ENCODE data around the gene RTCB.

The RTCB gene

GRCh38 chr22:32411829-32412592, at the start of gene RTCB:
RTCB (minus strand) TSS chr22:32412247; CDS start chr22:32412156, 91 bp downstream.
- in situ Hi-C loops (cut with MboI; ENCODE audit: low sequenced_read_pairs) = no loop called here

- in situ Hi-C loops (cut with MboI; ENCODE audit: low sequenced_read_pairs) = no loop called here
These were observed 45.0 kb upstream of the RTCB start for GRCh38 chr22:32457031-32457430.

GRCh38 chr22:32448980-32449379, 36.9 kb upstream of the RTCB start:
- in situ Hi-C loops (cut with MboI; ENCODE audit: low sequenced_read_pairs) = no loop called here

GRCh38 chr22:32446321-32446720, 34.3 kb upstream of the RTCB start:
- in situ Hi-C loops (cut with MboI; ENCODE audit: low sequenced_read_pairs) = no loop called here

- in situ Hi-C loops (cut with MboI; ENCODE audit: low sequenced_read_pairs) = no loop called here
These were observed 32.0 kb upstream of the RTCB start for GRCh38 chr22:32444068-32444467.

- in situ Hi-C loops (cut with MboI; ENCODE audit: low sequenced_read_pairs) = no loop called here
These were observed 18.3 kb upstream of the RTCB start for GRCh38 chr22:32430352-32430751.

GRCh38 chr22:32426881-32427280, 14.8 kb upstream of the RTCB start:
- in situ Hi-C loops (cut with MboI; ENCODE audit: low sequenced_read_pairs) = no loop called here

- in situ Hi-C loops (cut with MboI; ENCODE audit: low sequenced_read_pairs) = no loop called here
These were observed 11.6 kb upstream of the RTCB start for GRCh38 chr22:32423664-32424063.

GRCh38 chr22:32422062-32422461, 10.0 kb upstream of the RTCB start:
- in situ Hi-C loops (cut with MboI; ENCODE audit: low sequenced_read_pairs) = no loop called here

GRCh38 chr22:32421484-32421883, 9.4 kb upstream of the RTCB start:
- in situ Hi-C loops (cut with MboI; ENCODE audit: low sequenced_read_pairs) = no loop called here

- in situ Hi-C loops (cut with MboI; ENCODE audit: low sequenced_read_pairs) = no loop called here
These were observed 5.9 kb upstream of the RTCB start for GRCh38 chr22:32417906-32418305.

GRCh38 chr22:32416556-32417085, 4.6 kb upstream of the RTCB start:
- in situ Hi-C loops (cut with MboI; ENCODE audit: low sequenced_read_pairs) = no loop called here

GRCh38 chr22:32414191-32414590, 2.1 kb upstream of the RTCB start:
- in situ Hi-C loops (cut with MboI; ENCODE audit: low sequenced_read_pairs) = no loop called here

GRCh38 chr22:32413719-32414118, 1.7 kb upstream of the RTCB start:
- in situ Hi-C loops (cut with MboI; ENCODE audit: low sequenced_read_pairs) = no loop called here

- in situ Hi-C loops (cut with MboI; ENCODE audit: low sequenced_read_pairs) = no loop called here
These were observed 645 bp downstream of the RTCB start for GRCh38 chr22:32411402-32411801.

- in situ Hi-C loops (cut with MboI; ENCODE audit: low sequenced_read_pairs) = no loop called here
These were observed 1.6 kb downstream of the RTCB start for GRCh38 chr22:32410459-32410858.

- in situ Hi-C loops (cut with MboI; ENCODE audit: low sequenced_read_pairs) = no loop called here
These were observed 2.1 kb downstream of the RTCB start for GRCh38 chr22:32409977-32410376.

GRCh38 chr22:32407936-32408335, 4.1 kb downstream of the RTCB start:
- in situ Hi-C loops (cut with MboI; ENCODE audit: low sequenced_read_pairs) = no loop called here

GRCh38 chr22:32407312-32407711, 4.7 kb downstream of the RTCB start:
- in situ Hi-C loops (cut with MboI; ENCODE audit: low sequenced_read_pairs) = no loop called here

- in situ Hi-C loops (cut with MboI; ENCODE audit: low sequenced_read_pairs) = no loop called here
These were observed 8.0 kb downstream of the RTCB start for GRCh38 chr22:32404021-32404420.

GRCh38 chr22:32401486-32401885, 10.6 kb downstream of the RTCB start:
- in situ Hi-C loops (cut with MboI; ENCODE audit: low sequenced_read_pairs) = no loop called here

- in situ Hi-C loops (cut with MboI; ENCODE audit: low sequenced_read_pairs) = no loop called here
These were observed 15.3 kb downstream of the RTCB start for GRCh38 chr22:32396746-32397145.

- in situ Hi-C loops (cut with MboI; ENCODE audit: low sequenced_read_pairs) = no loop called here
These were observed 15.8 kb downstream of the RTCB start for GRCh38 chr22:32396255-32396654.
